Measurements from ENCODE around the gene MCTP1.

MCTP1 gene

DNA sequence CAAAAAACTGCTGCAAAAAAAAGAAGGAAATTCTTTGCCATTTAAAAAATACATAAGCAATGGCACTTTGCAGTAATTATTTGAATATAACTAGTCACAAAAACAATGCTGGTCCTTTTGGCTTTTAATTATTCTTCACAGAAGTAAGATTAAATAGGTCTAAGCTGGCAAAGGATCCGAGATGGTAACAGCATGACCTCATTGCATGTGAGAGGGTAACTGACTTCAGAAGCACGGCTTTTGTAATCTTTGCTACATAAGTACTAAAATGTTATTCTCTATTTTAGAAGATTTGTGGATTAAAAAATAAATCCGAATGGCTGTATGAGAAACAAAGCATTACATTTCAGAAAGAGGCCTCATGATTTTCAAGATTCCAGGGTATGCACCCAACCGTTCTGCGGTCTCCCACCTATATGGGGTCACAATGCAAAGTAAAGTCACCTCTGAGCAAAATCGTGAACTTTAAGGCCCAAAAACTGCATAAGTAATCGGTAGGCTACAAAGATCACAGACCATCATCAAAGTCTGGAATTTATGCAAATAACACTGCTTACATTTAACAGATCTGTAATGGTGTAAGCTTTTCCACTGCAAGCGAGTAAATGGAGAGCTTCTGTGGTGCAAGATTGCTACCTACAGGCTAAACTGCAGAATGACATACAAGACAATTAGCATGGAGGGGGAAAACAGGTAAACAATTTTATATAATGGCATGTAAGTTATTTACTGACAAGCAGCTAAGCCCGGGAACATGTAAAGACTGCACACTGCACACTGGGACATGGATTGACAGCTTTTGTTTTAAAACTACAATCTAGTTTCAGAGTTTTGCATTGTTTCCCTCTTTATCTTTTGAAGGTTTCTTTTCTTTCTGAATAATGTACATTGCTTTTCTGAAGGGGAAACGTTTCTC lies 434.8 kb downstream of the MCTP1 start:
- Histone ChIP-seq H3K14ac (ENCODE audit: low read length in 2 of 2) (no peak overlapping the region), H4K91ac (ENCODE audit: low read length) (no peak overlapping the region), H2BK120ac (ENCODE audit: low read depth, low read length) (no peak overlapping the region), H3K36me3 (ENCODE audit: control insufficient read depth in 1 of 2, insufficient read depth in 2 of 2, low read depth in 1 of 2, low read length in 2 of 2) (peaks cover 0 to 4% of the 10 kb centered on the region in 2 experiments), H3K9ac (ENCODE audit: low read length) (no peak overlapping the region), H2BK12ac (ENCODE audit: low read length in 2 of 2) (no peak overlapping the region), H2AK5ac (ENCODE audit: low read length, severe bottlenecking) (no peak overlapping the region), H3K27ac (ENCODE audit: low read length, poor library complexity, severe bottlenecking) (no peak overlapping the region), H3K27me3 (ENCODE audit: control insufficient read depth in 1 of 2, insufficient read depth in 1 of 2, low read length in 2 of 2) (no peaks in the 10 kb centered on the region), H3K23ac (ENCODE audit: low read length in 2 of 2) (no peak overlapping the region), H3K4me3 (ENCODE audit: insufficient read depth in 1 of 2, low read depth in 1 of 2, low read length in 2 of 2) (no peak overlapping the region), H3K4ac (ENCODE audit: low read depth in 1 of 2, low read length in 2 of 2) (no peak overlapping the region), H3K4me2 (ENCODE audit: low read length, poor library complexity, severe bottlenecking) (no peak overlapping the region), H2BK15ac (ENCODE audit: low read depth, poor library complexity, severe bottlenecking) (no peak overlapping the region), H3K9me3 (ENCODE audit: control insufficient read depth, low read length) (no peaks in the 10 kb centered on the region), H2BK5ac (ENCODE audit: low read depth, low read length, poor library complexity, severe bottlenecking) (no peak overlapping the region), H2AFZ (ENCODE audit: low read depth, low read length) (no peak overlapping the region), H3K79me1 (replicated peaks; ENCODE audit: low read length, poor library complexity, severe bottlenecking) (peaks cover 3% of the 10 kb centered on the region), H3K4me1 (ENCODE audit: control insufficient read depth, insufficient read depth, low read depth, low read length) (no peaks in the 10 kb centered on the region), H4K8ac (ENCODE audit: low read length) (no peak overlapping the region), H3K18ac (ENCODE audit: low read depth in 1 of 2, low read length in 2 of 2) (no peak overlapping the region)
- 44% methylated on average over 6 of the region's 10 CpGs for WGBS
- peak; percentile 76 for DNase-seq

DNA sequence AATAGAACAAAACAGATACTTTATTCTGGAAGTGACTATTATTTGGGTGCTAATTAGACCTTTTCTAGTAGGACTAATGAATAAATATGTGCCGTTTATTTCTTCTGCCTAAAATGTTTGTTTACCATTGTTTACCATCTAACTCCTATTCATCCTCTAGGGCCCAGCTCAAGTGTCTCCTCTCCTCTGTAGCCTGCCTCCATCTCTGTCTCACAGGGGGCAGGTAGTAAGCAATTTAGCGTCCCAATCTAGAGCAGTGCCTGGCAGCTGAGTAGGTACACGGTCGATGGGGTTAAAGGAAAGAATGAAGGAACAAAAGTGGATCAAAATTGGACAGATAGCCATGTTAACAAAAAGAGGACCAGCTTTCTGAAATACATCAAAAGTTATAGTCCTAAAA lies 435.6 kb downstream of the MCTP1 start:
- no peak for DNase-seq
- Histone ChIP-seq H2AK5ac (ENCODE audit: low read length, severe bottlenecking) (no peak overlapping the region), H2BK15ac (ENCODE audit: low read depth, poor library complexity, severe bottlenecking) (no peak overlapping the region), H4K91ac (ENCODE audit: low read length) (no peak overlapping the region), H3K18ac (ENCODE audit: low read depth in 1 of 2, low read length in 2 of 2) (no peak overlapping the region), H3K27me3 (ENCODE audit: control insufficient read depth in 1 of 2, insufficient read depth in 1 of 2, low read length in 2 of 2) (no peaks in the 10 kb centered on the region), H3K4me1 (ENCODE audit: control insufficient read depth, insufficient read depth, low read depth, low read length) (no peaks in the 10 kb centered on the region), H2AFZ (ENCODE audit: low read depth, low read length) (no peak overlapping the region), H2BK5ac (ENCODE audit: low read depth, low read length, poor library complexity, severe bottlenecking) (no peak overlapping the region), H3K36me3 (ENCODE audit: control insufficient read depth in 1 of 2, insufficient read depth in 2 of 2, low read depth in 1 of 2, low read length in 2 of 2) (peaks cover 0 to 4% of the 10 kb centered on the region in 2 experiments), H3K9me3 (ENCODE audit: control insufficient read depth, low read length) (no peaks in the 10 kb centered on the region), H3K4me3 (ENCODE audit: insufficient read depth in 1 of 2, low read depth in 1 of 2, low read length in 2 of 2) (no peak overlapping the region), H4K8ac (ENCODE audit: low read length) (no peak overlapping the region), H3K4ac (ENCODE audit: low read depth in 1 of 2, low read length in 2 of 2) (no peak overlapping the region), H3K79me1 (replicated peaks; ENCODE audit: low read length, poor library complexity, severe bottlenecking) (peaks cover 3% of the 10 kb centered on the region), H3K14ac (ENCODE audit: low read length in 2 of 2) (no peak overlapping the region), H2BK12ac (ENCODE audit: low read length in 2 of 2) (no peak overlapping the region), H3K9ac (ENCODE audit: low read length) (no peak overlapping the region), H2BK120ac (ENCODE audit: low read depth, low read length) (no peak overlapping the region), H3K23ac (ENCODE audit: low read length in 2 of 2) (no peak overlapping the region), H3K4me2 (ENCODE audit: low read length, poor library complexity, severe bottlenecking) (no peak overlapping the region), H3K27ac (ENCODE audit: low read length, poor library complexity, severe bottlenecking) (no peak overlapping the region)
- WGBS: 60% methylated on average over 3 of the region's 4 CpGs

DNA sequence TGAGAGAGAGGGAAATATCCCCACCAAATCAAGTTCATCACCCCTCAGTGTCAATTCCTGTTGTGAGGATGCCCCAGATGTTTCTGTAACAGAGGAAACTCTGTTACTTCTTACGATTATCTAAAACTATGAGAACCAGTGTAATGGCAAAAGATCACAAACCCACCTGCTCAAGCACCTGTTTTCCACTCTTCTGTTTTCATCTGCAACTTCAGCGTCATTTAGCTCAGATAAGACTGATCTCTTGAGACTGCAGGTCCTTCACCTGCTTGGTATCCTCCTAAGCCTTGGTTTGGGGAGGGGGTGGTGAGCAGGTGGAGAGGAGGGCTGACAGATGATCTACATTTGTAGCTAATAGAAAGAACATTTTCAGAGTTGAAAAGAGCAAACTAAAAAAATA lies 437.2 kb downstream of the MCTP1 start:
- Histone ChIP-seq H2BK12ac (ENCODE audit: low read length in 2 of 2) (no peak overlapping the region), H3K9ac (ENCODE audit: low read length) (no peak overlapping the region), H3K9me3 (ENCODE audit: control insufficient read depth, low read length) (no peaks in the 10 kb centered on the region)

DNA sequence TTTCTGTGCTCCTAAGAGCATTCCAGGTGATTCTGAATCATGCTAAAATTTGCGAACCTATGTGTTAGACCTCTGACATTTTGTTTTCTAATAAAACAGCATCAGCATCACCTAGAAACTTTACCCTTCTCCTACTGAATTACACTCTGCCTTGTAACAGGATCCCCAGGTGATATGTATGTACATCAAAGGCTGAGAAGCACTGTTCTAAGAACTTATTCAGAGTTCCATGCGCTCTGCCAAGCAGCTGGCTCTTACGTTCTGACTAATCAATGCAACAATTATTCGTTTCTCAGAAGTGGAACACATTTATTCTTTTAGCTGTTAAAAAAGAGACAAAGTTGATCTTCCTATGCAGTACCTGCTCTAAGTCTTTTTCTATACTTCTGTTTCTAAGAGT lies 437.9 kb downstream of the MCTP1 start:
- Histone ChIP-seq H3K23ac (ENCODE audit: low read length in 2 of 2) (no peak overlapping the region), H2BK15ac (ENCODE audit: low read depth, poor library complexity, severe bottlenecking) (no peak overlapping the region), H3K4me1 (ENCODE audit: control insufficient read depth, insufficient read depth, low read depth, low read length) (no peaks in the 10 kb centered on the region), H3K9ac (ENCODE audit: low read length) (no peak overlapping the region), H4K8ac (ENCODE audit: low read length) (no peak overlapping the region), H3K4me2 (ENCODE audit: low read length, poor library complexity, severe bottlenecking) (no peak overlapping the region), H2AK5ac (ENCODE audit: low read length, severe bottlenecking) (no peak overlapping the region), H2BK12ac (ENCODE audit: low read length in 2 of 2) (no peak overlapping the region), H4K91ac (ENCODE audit: low read length) (no peak overlapping the region), H3K4ac (ENCODE audit: low read depth in 1 of 2, low read length in 2 of 2) (no peak overlapping the region), H3K27ac (ENCODE audit: low read length, poor library complexity, severe bottlenecking) (no peak overlapping the region), H3K14ac (ENCODE audit: low read length in 2 of 2) (no peak overlapping the region), H2AFZ (ENCODE audit: low read depth, low read length) (no peak overlapping the region), H2BK120ac (ENCODE audit: low read depth, low read length) (no peak overlapping the region), H3K4me3 (ENCODE audit: insufficient read depth in 1 of 2, low read depth in 1 of 2, low read length in 2 of 2) (no peak overlapping the region), H2BK5ac (ENCODE audit: low read depth, low read length, poor library complexity, severe bottlenecking) (no peak overlapping the region), H3K27me3 (ENCODE audit: control insufficient read depth in 1 of 2, insufficient read depth in 1 of 2, low read length in 2 of 2) (no peaks in the 10 kb centered on the region), H3K79me1 (replicated peaks; ENCODE audit: low read length, poor library complexity, severe bottlenecking) (peaks cover 3% of the 10 kb centered on the region), H3K9me3 (ENCODE audit: control insufficient read depth, low read length) (no peaks in the 10 kb centered on the region), H3K36me3 (ENCODE audit: control insufficient read depth in 1 of 2, insufficient read depth in 2 of 2, low read depth in 1 of 2, low read length in 2 of 2) (peaks cover 0 to 4% of the 10 kb centered on the region in 2 experiments), H3K18ac (ENCODE audit: low read depth in 1 of 2, low read length in 2 of 2) (no peak overlapping the region)
- no peak for DNase-seq
- 93% methylated on average over 3 of the region's 4 CpGs for WGBS

More for the DNA sequence above, 437.2 kb downstream of the MCTP1 start:
- Histone ChIP-seq H3K18ac (ENCODE audit: low read depth in 1 of 2, low read length in 2 of 2) (no peak overlapping the region), H2AK5ac (ENCODE audit: low read length, severe bottlenecking) (no peak overlapping the region), H3K23ac (ENCODE audit: low read length in 2 of 2) (no peak overlapping the region), H2BK120ac (ENCODE audit: low read depth, low read length) (no peak overlapping the region), H2AFZ (ENCODE audit: low read depth, low read length) (no peak overlapping the region), H3K27ac (ENCODE audit: low read length, poor library complexity, severe bottlenecking) (no peak overlapping the region), H3K4me3 (ENCODE audit: insufficient read depth in 1 of 2, low read depth in 1 of 2, low read length in 2 of 2) (no peak overlapping the region), H3K4me1 (ENCODE audit: control insufficient read depth, insufficient read depth, low read depth, low read length) (no peaks in the 10 kb centered on the region), H3K4ac (ENCODE audit: low read depth in 1 of 2, low read length in 2 of 2) (no peak overlapping the region), H2BK5ac (ENCODE audit: low read depth, low read length, poor library complexity, severe bottlenecking) (no peak overlapping the region), H3K27me3 (ENCODE audit: control insufficient read depth in 1 of 2, insufficient read depth in 1 of 2, low read length in 2 of 2) (no peaks in the 10 kb centered on the region), H2BK15ac (ENCODE audit: low read depth, poor library complexity, severe bottlenecking) (no peak overlapping the region), H3K79me1 (replicated peaks; ENCODE audit: low read length, poor library complexity, severe bottlenecking) (peaks cover 3% of the 10 kb centered on the region), H3K36me3 (ENCODE audit: control insufficient read depth in 1 of 2, insufficient read depth in 2 of 2, low read depth in 1 of 2, low read length in 2 of 2) (peaks cover 0 to 4% of the 10 kb centered on the region in 2 experiments), H3K4me2 (ENCODE audit: low read length, poor library complexity, severe bottlenecking) (no peak overlapping the region), H3K14ac (ENCODE audit: low read length in 2 of 2) (no peak overlapping the region), H4K8ac (ENCODE audit: low read length) (no peak overlapping the region), H4K91ac (ENCODE audit: low read length) (no peak overlapping the region)
- no peak for DNase-seq
- 100% methylated on average over 1 of the region's 2 CpGs for WGBS

All from mesenchymal stem cell (in vitro differentiated cells and primary cell).